AG10803 (cell line): Measurements from ENCODE around the gene CZIB.
A peak's percentile ranks its signal among the peaks of the same experiment; 100 is the strongest.
"Not testable (repeated sequence)": the region's sequence is repeated elsewhere in the genome, so short reads cannot be mapped to it uniquely, and the experiment has no call there.

Source experiments
- DNase-seq: peaks from one replicate; pipeline ENCODE4 v3.0.0; 2010; ENCODE audit warnings: low read depth
- H3K4me3 ChIP-seq: 2 replicates; pipeline ENCODE4 v1.5.1; 2011; ENCODE audit warnings: mild to moderate bottlenecking, low read length, control low read depth
- TF ChIP-seq, protein P1 (sequence below): conservative IDR thresholded peaks from 2 replicates; pipeline ENCODE4 v1.5.1; 2011; ENCODE audit warnings: mild to moderate bottlenecking, low read length, control low read depth, inconsistent platforms

The CZIB gene

GRCh38 chr1:53210352-53210751 is 10.1 kb downstream of the CZIB start:
- DNase-seq = no peak
- TF ChIP-seq, protein P1, sequence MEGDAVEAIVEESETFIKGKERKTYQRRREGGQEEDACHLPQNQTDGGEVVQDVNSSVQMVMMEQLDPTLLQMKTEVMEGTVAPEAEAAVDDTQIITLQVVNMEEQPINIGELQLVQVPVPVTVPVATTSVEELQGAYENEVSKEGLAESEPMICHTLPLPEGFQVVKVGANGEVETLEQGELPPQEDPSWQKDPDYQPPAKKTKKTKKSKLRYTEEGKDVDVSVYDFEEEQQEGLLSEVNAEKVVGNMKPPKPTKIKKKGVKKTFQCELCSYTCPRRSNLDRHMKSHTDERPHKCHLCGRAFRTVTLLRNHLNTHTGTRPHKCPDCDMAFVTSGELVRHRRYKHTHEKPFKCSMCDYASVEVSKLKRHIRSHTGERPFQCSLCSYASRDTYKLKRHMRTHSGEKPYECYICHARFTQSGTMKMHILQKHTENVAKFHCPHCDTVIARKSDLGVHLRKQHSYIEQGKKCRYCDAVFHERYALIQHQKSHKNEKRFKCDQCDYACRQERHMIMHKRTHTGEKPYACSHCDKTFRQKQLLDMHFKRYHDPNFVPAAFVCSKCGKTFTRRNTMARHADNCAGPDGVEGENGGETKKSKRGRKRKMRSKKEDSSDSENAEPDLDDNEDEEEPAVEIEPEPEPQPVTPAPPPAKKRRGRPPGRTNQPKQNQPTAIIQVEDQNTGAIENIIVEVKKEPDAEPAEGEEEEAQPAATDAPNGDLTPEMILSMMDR = no peak
- H3K4me3 ChIP-seq = no peak overlapping the region

- DNase-seq = peak; percentile 61
- H3K4me3 ChIP-seq = no peak overlapping the region
- TF ChIP-seq, protein P1 = no peak
Measured at GRCh38 chr1:53207726-53208125, 12.7 kb downstream of the CZIB start.

- no peak for DNase-seq
- H3K4me3 ChIP-seq = no peak overlapping the region
- TF ChIP-seq, protein P1 = no peak
Measured at GRCh38 chr1:53206735-53207379, 13.6 kb downstream of the CZIB start.

DNA sequence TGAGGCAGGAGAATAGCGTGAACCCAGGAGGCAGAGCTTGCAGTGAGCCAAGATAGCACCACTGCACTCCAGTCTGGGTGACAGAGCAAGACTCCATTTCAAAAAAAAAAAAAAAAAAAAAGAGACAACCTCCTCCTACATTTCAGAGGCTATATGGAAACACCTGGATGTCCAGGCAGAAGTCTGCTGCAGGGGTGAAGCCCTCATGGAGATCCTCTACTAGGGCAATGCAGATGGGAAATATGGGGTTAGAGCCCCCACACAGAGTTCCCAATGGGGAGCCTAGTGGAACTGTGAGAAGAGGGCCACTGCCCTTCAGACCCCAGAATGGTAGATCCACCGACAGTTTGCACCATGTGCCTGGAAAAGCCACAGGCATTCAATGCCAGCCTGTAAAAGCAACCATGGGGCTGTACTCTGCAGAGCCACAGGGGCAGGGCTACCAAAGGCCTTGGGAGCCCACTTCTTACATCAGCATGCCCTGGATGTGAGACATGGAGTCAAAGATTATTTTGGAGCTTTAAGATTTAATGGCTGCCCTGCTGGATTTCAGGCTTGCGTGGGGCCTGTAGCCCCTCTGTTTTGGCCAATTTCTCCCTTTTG is 14.2 kb downstream of the CZIB start:
- not testable (repeated sequence) for H3K4me3 ChIP-seq, DNase-seq

DNA sequence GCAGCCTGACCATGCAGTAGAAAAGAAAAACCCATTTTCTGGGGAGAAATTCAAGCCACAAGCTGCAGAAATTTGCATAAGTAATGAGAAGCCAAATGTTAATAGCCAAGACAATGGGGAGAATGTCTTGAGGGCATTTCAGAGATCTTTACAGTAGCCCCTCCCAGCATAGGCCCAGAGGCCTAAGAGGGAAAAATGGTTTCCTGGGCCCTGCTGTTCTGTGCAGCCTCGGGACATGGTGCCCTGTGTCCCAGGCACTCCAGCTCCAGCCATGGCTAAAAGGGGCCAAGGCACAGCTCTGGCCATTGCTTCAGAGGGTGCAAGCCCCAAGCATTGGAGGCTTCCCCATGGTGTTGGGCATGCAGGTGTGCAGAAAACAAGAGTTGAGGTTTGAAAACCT is 14.9 kb downstream of the CZIB start:
- not testable (repeated sequence) for H3K4me3 ChIP-seq, DNase-seq

DNA sequence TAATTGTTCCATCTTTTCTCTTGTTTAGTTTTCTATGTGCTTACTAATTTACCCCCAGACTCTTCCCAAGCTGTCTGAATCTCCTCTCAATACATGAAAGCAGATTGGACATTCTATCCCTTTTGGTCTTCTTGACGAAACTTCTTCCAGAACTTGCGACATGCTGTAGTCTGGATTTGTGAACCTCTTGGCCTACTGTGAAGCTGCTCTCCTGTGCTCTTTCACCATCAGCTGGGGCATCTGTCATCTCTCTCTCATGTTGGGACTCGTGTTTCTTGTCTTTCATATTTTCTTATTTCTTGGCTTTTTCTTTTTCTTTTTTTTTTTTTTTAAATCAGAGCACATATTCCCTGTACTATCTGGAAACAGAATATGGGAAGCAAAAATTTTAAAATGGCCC is 17.0 kb downstream of the CZIB start:
- DNase-seq = peak; percentile 16
- no peak overlapping the region for H3K4me3 ChIP-seq
- TF ChIP-seq, protein P1 = no peak

GRCh38 chr1:53198241-53198651 is 22.2 kb downstream of the CZIB start:
- peak; percentile 88 for DNase-seq
- TF ChIP-seq, protein P1 = no peak
- peak overlapping the region; percentile 87 for H3K4me3 ChIP-seq

GRCh38 chr1:53197291-53198200 is 22.9 kb downstream of the CZIB start:
- peak; percentile 59 for DNase-seq
- H3K4me3 ChIP-seq = peak overlapping the region; percentile 87
- TF ChIP-seq, protein P1 = no peak
